Measurements from ENCODE around the gene HORMAD2.

The HORMAD2 gene

DNA sequence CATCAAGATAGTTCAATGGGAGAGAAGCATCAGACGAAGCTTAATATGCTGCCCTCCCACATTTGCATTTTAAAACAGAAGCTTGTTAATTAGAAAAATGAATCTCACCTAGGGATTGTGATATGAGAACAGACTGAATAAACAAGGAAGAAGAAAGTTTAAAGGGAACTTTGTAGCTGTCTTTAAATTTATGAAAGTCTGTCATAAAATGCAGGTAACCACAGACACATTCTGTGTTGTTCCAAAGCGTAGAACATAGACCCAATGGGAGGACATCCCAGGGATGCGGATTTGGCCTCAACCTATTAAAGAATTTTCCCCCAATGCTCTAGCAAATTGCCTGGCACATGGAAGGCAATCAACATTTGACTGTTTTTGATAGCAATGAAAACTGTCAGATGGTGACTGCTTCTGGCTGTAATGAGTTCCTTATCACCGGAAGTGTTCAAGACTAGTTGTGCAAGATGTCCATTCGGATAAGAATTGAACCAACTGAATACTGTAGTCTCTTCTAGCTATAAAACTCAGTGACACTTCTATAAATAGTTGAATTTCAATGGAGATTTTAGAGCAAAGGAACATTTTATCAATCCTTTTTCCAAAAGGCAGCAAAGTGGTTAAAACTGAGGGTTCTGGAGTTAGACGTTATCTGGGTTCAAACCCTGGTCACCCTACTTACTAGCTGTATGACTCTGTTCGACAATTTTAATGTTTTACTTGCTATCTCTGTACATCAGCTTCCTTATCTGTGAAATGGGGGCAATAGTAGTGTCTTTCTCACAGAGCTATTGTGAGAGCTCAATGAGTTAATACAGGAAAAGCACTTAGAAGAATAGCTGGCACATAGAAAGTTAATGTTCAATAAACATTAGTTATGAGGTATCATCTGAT, 101.4 kb downstream of the HORMAD2 start:
- no peaks in the 10 kb centered on the region for H3K9me3 ChIP-seq (ENCODE audit: control insufficient read depth, low read length)
- no peak overlapping the region for H3K27ac ChIP-seq (ENCODE audit: low read depth, low read length, severe bottlenecking)
- H3K4me1 ChIP-seq (ENCODE audit: control insufficient read depth, insufficient read depth, low read length, poor library complexity, severe bottlenecking), result peaks cover 19% of the 10 kb centered on the region
- H3K4me3 ChIP-seq (ENCODE audit: extremely low read depth, insufficient read depth, low read length, poor library complexity, severe bottlenecking), result no peak overlapping the region
- H3K36me3 ChIP-seq (ENCODE audit: control insufficient read depth, insufficient read depth, low read length), result no peaks in the 10 kb centered on the region
- 100% methylated on average over 3 of the region's 7 CpGs; no CpG with 5 or more reads in 1 of the 2 experiments for WGBS, 2 experiments (ENCODE audit: insufficient coverage in 2 of 2)

DNA sequence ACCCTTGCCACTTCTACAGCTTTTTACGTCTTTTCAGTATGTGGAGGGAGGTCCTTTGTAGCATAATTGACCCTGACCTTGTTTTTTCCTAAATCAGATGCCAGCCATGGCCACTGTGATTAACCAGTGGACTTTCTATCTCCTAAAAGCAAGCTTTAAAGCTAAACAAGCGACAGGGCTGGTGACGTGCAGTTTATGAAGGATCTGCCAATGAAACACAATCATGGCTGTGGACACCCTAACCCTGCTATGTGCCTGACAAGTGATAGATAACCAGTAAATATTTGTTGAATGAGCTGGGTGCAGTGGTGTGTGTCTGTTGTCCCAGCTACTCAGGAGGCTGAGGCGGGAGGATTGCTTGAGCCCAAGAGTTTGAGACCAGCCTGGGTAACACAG, 102.1 kb downstream of the HORMAD2 start:
- 97 to 100% methylated on average over 2 to 3 of the region's 4 CpGs for WGBS, 2 experiments (ENCODE audit: insufficient coverage in 2 of 2)
- Histone ChIP-seq H3K4me3 (ENCODE audit: extremely low read depth, insufficient read depth, low read length, poor library complexity, severe bottlenecking) (no peak overlapping the region), H3K9me3 (ENCODE audit: control insufficient read depth, low read length) (no peaks in the 10 kb centered on the region), H3K4me1 (ENCODE audit: control insufficient read depth, insufficient read depth, low read length, poor library complexity, severe bottlenecking) (peaks cover 19% of the 10 kb centered on the region), H3K27ac (ENCODE audit: low read depth, low read length, severe bottlenecking) (no peak overlapping the region), H3K36me3 (ENCODE audit: control insufficient read depth, insufficient read depth, low read length) (no peaks in the 10 kb centered on the region)

DNA sequence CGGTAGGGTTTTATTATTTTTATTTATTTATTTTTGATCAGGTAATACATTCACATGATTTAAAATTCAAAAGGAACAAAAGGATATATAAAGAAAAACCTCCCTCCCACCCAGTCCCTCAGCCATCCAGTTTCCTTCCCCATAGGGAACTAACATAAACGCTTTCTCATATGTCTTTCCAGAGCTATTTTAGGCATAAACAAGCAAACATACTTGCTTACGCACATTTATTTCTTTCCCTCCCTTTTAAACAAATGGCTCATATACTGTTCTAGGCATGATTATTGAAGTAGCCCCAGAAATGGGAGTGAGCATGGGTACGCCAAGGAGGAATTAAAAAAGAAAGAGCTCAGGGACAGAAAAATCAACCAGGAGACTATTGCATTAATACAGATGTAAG, 102.6 kb downstream of the HORMAD2 start:
- 80 to 88% methylated on average over 1 to 2 of the region's 4 CpGs for WGBS, 2 experiments (ENCODE audit: insufficient coverage in 2 of 2)
- Histone ChIP-seq H3K27ac (ENCODE audit: low read depth, low read length, severe bottlenecking) (no peak overlapping the region), H3K4me1 (ENCODE audit: control insufficient read depth, insufficient read depth, low read length, poor library complexity, severe bottlenecking) (peaks cover 19% of the 10 kb centered on the region)

DNA sequence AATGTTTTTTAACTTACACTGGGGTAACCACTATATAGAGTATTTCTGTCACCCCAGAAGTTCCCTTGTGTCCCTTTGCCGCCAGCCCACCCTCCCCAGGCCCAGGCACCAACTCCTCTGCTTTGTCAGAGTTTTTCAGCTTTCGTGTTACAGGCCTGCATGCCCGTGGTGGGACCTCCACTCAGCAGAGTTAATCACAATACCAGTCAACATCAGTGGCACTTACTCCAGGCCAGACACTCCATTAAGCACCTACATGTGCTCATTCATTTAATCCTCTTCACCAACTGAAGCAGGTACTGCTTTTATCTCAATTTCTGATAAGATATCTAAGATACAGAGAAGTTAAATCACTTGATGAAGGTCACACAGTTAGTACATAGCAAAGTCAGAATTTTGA, 103.0 kb downstream of the HORMAD2 start:
- H3K27ac ChIP-seq (ENCODE audit: low read depth, low read length, severe bottlenecking), result no peak overlapping the region
- H3K36me3 ChIP-seq (ENCODE audit: control insufficient read depth, insufficient read depth, low read length), result no peaks in the 10 kb centered on the region
- no peaks in the 10 kb centered on the region for H3K9me3 ChIP-seq (ENCODE audit: control insufficient read depth, low read length)
- no peak overlapping the region for H3K4me3 ChIP-seq (ENCODE audit: extremely low read depth, insufficient read depth, low read length, poor library complexity, severe bottlenecking)
- H3K4me1 ChIP-seq (ENCODE audit: control insufficient read depth, insufficient read depth, low read length, poor library complexity, severe bottlenecking), result peaks cover 19% of the 10 kb centered on the region
- 72 to 84% methylated on average over 3 of the region's 3 CpGs for WGBS, 2 experiments (ENCODE audit: insufficient coverage in 2 of 2)

More for the DNA sequence above, 102.6 kb downstream of the HORMAD2 start:
- no peaks in the 10 kb centered on the region for H3K9me3 ChIP-seq (ENCODE audit: control insufficient read depth, low read length)
- H3K36me3 ChIP-seq (ENCODE audit: control insufficient read depth, insufficient read depth, low read length), result no peaks in the 10 kb centered on the region
- H3K4me3 ChIP-seq (ENCODE audit: extremely low read depth, insufficient read depth, low read length, poor library complexity, severe bottlenecking), result no peak overlapping the region

DNA sequence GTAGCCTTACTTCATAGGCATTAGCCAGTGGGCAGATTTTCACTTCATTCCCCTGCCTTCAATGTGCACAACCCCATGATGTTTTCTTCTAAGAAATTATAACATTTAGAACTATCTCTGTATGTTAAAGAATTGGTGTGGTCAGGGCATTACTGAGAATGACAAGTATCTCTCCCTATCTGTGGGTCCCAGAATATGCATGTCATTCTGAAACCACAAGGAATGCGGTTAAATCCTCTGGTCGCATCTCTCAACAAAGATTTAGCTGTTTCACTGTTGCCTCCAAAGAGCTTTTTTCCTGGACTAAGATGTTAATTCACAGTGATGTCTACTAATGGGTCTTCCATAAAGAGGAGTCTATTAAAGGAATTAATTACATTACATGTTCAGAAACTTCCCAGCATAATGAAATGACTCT, 103.6 kb downstream of the HORMAD2 start:
- no peak overlapping the region for H3K27ac ChIP-seq (ENCODE audit: low read depth, low read length, severe bottlenecking)
- H3K36me3 ChIP-seq (ENCODE audit: control insufficient read depth, insufficient read depth, low read length), result no peaks in the 10 kb centered on the region
- no peaks in the 10 kb centered on the region for H3K9me3 ChIP-seq (ENCODE audit: control insufficient read depth, low read length)
- peaks cover 19% of the 10 kb centered on the region for H3K4me1 ChIP-seq (ENCODE audit: control insufficient read depth, insufficient read depth, low read length, poor library complexity, severe bottlenecking)
- no peak overlapping the region for H3K4me3 ChIP-seq (ENCODE audit: extremely low read depth, insufficient read depth, low read length, poor library complexity, severe bottlenecking)
- 90% methylated on average over 2 of the region's 2 CpGs; no CpG with 5 or more reads in 1 of the 2 experiments for WGBS, 2 experiments (ENCODE audit: insufficient coverage in 2 of 2)

DNA sequence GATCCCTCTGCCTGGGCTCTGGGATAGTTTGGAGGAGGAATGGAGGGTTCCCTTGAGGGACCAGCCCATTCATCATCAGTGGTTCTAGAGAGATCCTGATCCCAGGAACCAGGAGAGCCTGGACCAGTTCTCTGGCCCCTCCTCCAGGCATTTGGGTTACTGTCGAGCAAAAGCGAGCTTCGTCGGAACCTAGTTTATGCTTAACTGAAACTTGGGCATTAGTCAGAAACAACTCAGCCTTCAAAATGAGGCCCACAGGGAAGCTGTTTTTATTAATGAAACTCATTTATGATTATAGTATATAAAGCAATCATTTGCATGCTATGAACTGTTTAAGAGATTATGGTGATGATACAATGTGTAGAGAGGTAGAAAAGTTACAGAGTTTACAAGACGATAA, 104.9 kb downstream of the HORMAD2 start:
- no peak overlapping the region for H3K4me3 ChIP-seq (ENCODE audit: extremely low read depth, insufficient read depth, low read length, poor library complexity, severe bottlenecking)
- H3K9me3 ChIP-seq (ENCODE audit: control insufficient read depth, low read length), result no peaks in the 10 kb centered on the region
- WGBS, 2 experiments (ENCODE audit: insufficient coverage in 2 of 2), result 89% methylated on average over 4 of the region's 5 CpGs; no CpG with 5 or more reads in 1 of the 2 experiments
- peaks cover 19% of the 10 kb centered on the region for H3K4me1 ChIP-seq (ENCODE audit: control insufficient read depth, insufficient read depth, low read length, poor library complexity, severe bottlenecking)
- H3K36me3 ChIP-seq (ENCODE audit: control insufficient read depth, insufficient read depth, low read length), result no peaks in the 10 kb centered on the region
- no peak overlapping the region for H3K27ac ChIP-seq (ENCODE audit: low read depth, low read length, severe bottlenecking)

DNA sequence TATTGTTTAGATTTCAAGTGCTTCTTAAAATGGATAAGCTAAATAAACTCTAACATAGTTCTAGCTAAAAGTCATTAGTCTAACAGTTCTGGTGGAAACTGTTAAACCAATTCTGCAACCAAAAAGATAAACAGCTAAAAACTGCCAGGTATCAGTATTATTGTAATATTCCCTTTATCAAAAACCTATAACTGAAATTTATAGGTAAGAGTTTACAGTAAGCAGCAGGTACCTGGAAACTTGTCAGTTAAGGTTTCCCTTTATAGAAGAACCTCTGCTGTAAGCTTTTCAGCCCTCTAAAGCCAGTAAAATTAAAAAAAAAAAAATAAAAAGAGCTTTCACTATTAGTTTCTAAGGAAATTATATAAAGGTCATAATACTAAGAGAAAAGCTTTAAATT, 105.3 kb downstream of the HORMAD2 start:
- Histone ChIP-seq H3K4me1 (ENCODE audit: control insufficient read depth, insufficient read depth, low read length, poor library complexity, severe bottlenecking) (peaks cover 19% of the 10 kb centered on the region), H3K27ac (ENCODE audit: low read depth, low read length, severe bottlenecking) (no peak overlapping the region), H3K9me3 (ENCODE audit: control insufficient read depth, low read length) (no peaks in the 10 kb centered on the region), H3K4me3 (ENCODE audit: extremely low read depth, insufficient read depth, low read length, poor library complexity, severe bottlenecking) (no peak overlapping the region), H3K36me3 (ENCODE audit: control insufficient read depth, insufficient read depth, low read length) (no peaks in the 10 kb centered on the region)

DNA sequence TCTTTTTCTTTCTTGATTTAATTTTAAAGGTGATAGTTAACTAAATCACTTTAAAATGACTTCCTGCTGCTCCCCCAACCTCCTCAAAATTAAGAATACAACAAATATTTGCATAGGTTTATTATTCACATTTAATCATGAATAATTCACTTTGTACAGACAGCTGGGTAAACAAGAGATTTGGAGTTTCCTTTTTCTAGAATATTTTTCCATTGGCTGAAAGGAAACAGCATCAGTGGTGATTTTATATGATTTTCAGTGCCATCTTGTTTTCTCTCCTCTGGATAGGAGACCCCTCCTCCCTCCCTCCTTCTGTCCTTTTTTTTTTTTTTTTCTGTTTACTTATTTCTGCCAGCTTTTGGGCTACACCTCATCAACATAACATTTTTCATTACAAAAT, 105.8 kb downstream of the HORMAD2 start:
- no peaks in the 10 kb centered on the region for H3K9me3 ChIP-seq (ENCODE audit: control insufficient read depth, low read length)
- no peak overlapping the region for H3K4me3 ChIP-seq (ENCODE audit: extremely low read depth, insufficient read depth, low read length, poor library complexity, severe bottlenecking)
- no peaks in the 10 kb centered on the region for H3K36me3 ChIP-seq (ENCODE audit: control insufficient read depth, insufficient read depth, low read length)
- peaks cover 19% of the 10 kb centered on the region for H3K4me1 ChIP-seq (ENCODE audit: control insufficient read depth, insufficient read depth, low read length, poor library complexity, severe bottlenecking)
- no peak overlapping the region for H3K27ac ChIP-seq (ENCODE audit: low read depth, low read length, severe bottlenecking)

DNA sequence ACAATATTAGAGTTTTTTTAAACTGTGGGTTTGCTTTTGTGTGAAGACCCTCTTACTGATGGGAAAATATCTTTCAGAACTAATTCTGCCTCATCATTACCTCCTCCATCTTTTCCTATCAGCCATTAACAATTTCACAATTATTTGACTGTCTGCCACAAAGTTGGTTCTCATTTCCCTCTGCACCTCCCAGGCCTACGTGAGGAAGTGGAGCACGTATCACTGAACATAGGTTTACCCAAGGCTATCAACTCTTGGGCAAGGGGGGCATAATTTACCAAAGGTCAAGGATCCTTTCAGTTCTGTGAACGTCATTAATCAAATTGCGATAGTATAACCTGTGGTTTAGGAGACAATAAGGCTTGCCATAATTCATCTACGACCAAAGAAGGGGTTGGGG, 106.2 kb downstream of the HORMAD2 start:
- Histone ChIP-seq H3K4me1 (ENCODE audit: control insufficient read depth, insufficient read depth, low read length, poor library complexity, severe bottlenecking) (peaks cover 19% of the 10 kb centered on the region), H3K4me3 (ENCODE audit: extremely low read depth, insufficient read depth, low read length, poor library complexity, severe bottlenecking) (no peak overlapping the region), H3K27ac (ENCODE audit: low read depth, low read length, severe bottlenecking) (no peak overlapping the region), H3K9me3 (ENCODE audit: control insufficient read depth, low read length) (no peaks in the 10 kb centered on the region), H3K36me3 (ENCODE audit: control insufficient read depth, insufficient read depth, low read length) (no peaks in the 10 kb centered on the region)
- 96 to 100% methylated on average over 5 of the region's 5 CpGs for WGBS, 2 experiments (ENCODE audit: insufficient coverage in 2 of 2)

DNA sequence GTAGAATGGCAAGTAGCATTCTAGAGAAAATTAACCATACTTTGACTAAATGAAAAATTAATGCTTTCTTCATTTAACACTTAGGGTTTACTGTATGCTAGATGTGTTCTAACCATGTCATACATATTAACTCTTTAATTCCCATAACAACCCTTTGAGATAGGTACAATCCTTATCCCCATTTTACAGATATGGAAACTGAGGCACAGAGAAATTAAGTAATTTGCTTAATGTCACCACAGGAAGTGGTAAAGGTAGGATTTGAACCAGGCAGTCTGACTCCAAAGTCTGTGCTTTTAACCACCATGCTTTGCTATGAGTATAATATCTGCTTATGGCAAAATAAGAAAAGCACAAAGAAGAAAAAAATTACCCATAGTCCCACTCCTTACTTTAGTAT, 106.8 kb downstream of the HORMAD2 start:
- Histone ChIP-seq H3K4me1 (ENCODE audit: control insufficient read depth, insufficient read depth, low read length, poor library complexity, severe bottlenecking) (peaks cover 19% of the 10 kb centered on the region), H3K36me3 (ENCODE audit: control insufficient read depth, insufficient read depth, low read length) (no peaks in the 10 kb centered on the region), H3K9me3 (ENCODE audit: control insufficient read depth, low read length) (no peaks in the 10 kb centered on the region), H3K27ac (ENCODE audit: low read depth, low read length, severe bottlenecking) (no peak overlapping the region), H3K4me3 (ENCODE audit: extremely low read depth, insufficient read depth, low read length, poor library complexity, severe bottlenecking) (no peak overlapping the region)

Data from mesodermal cell (in vitro differentiated cells).